LNCaP clone FGC (cell line): ENCODE results near the gene LIG1.
"Not testable (repeated sequence)": the region's sequence is repeated elsewhere in the genome, so short reads cannot be mapped to it uniquely, and the experiment has no call there.

Source experiments
- DNase-seq: peaks from one replicate; pipeline ENCODE4 v3.0.0-alpha.2; 2011; ENCODE audit warnings: low read depth
- H3K4me3 ChIP-seq: 2 replicates; pipeline ENCODE4 v1.5.1; 2011; ENCODE audit warnings: mild to moderate bottlenecking, low read depth, low read length, control low read depth
- TF ChIP-seq, protein P1 (sequence below): IDR thresholded peaks from 2 replicates; pipeline ENCODE4 v1.5.1; 2012; ENCODE audit warnings: mild to moderate bottlenecking; ENCODE audit not compliant: control insufficient read depth, insufficient read depth; ENCODE audit errors: extremely low read depth

Gene LIG1

DNA sequence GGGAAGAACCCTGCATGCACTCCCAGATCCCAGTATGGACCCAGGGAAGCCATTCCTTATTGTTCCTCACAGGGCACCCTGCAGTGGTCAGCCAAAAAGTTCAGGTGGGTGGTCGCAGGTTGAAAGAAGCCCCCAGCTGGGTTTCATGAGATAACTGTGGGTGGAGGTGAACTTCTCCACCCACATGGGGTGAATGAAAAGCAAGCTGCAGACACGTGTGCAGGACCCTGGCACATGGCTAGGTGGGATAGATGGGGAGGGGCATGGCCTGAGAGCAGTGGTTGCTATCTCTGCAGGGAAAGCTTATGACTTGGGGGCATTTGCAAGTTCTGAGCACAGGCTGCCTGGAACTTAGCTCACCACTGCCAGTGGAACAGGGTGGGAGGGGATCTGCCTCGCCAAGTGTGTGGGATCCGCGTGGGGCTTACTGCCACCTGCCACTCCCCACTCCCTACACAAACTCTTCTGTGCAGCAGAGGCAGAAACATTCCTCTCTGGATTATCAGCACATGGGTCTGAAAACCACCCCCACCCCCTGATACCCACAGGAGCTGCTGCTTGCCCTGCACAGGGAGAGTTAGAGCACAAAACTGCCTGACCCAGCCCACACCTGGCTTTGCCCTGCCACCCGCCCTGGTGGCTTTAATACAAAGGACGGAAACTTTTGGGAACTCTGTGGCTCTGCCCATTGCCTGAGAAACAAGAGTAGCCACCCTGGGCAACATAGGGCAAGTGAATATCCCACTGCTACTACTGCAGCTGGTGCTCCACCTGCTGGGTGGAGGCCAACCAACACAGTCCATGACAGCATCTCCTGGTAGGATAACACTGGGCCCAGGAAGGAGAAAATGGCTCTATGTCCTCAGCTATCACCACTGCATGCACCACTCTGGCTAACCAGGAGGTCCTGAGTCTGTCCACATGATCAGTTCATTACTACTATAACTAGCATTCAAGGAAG lies 84.0 kb downstream of the LIG1 start:
- DNase-seq, result no peak
- H3K4me3 ChIP-seq, result no peak overlapping the region
- TF ChIP-seq, protein P1, sequence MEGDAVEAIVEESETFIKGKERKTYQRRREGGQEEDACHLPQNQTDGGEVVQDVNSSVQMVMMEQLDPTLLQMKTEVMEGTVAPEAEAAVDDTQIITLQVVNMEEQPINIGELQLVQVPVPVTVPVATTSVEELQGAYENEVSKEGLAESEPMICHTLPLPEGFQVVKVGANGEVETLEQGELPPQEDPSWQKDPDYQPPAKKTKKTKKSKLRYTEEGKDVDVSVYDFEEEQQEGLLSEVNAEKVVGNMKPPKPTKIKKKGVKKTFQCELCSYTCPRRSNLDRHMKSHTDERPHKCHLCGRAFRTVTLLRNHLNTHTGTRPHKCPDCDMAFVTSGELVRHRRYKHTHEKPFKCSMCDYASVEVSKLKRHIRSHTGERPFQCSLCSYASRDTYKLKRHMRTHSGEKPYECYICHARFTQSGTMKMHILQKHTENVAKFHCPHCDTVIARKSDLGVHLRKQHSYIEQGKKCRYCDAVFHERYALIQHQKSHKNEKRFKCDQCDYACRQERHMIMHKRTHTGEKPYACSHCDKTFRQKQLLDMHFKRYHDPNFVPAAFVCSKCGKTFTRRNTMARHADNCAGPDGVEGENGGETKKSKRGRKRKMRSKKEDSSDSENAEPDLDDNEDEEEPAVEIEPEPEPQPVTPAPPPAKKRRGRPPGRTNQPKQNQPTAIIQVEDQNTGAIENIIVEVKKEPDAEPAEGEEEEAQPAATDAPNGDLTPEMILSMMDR, result no peak

DNA sequence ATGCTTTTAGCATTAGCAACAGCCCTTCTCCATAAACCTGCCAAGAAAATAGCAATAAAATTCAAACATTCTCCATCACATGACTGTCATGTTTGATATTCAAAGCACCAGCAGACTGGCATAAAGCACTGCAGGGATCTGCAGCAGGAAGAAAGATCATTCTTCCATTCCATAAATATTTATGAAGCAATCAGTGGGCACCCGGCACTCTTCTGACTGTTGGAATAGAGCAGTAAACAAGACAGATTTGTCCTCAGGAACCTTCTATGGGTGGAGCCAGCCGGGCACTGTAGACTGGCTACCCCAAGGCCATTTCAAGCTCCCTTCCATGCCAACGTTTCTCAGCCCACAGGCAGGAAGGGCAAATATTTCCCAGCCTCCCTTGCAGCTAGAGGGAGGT lies 85.1 kb downstream of the LIG1 start:
- DNase-seq, result no peak
- H3K4me3 ChIP-seq, result no peak overlapping the region
- TF ChIP-seq, protein P1, result no peak

DNA sequence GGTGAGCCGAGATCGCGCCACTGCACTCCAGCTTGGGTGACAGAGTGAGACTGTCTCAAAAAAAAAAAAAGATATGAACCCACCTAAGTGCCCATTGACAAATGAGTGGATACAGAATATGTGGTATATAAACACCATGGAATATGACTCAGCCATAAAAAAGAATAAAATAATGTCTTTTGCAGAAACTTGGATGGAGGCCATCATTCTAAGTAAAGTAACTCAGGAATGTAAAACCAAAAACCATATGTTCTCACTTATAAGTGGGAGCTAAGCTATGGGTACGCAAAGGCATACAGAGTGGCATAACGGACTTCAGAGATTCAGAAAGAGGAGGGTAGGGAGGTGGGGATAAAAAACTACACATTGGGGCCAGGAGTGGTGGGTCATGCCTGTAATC lies 89.0 kb downstream of the LIG1 start:
- no peak overlapping the region for H3K4me3 ChIP-seq
- TF ChIP-seq, protein P1, result no peak
- DNase-seq, result no peak

DNA sequence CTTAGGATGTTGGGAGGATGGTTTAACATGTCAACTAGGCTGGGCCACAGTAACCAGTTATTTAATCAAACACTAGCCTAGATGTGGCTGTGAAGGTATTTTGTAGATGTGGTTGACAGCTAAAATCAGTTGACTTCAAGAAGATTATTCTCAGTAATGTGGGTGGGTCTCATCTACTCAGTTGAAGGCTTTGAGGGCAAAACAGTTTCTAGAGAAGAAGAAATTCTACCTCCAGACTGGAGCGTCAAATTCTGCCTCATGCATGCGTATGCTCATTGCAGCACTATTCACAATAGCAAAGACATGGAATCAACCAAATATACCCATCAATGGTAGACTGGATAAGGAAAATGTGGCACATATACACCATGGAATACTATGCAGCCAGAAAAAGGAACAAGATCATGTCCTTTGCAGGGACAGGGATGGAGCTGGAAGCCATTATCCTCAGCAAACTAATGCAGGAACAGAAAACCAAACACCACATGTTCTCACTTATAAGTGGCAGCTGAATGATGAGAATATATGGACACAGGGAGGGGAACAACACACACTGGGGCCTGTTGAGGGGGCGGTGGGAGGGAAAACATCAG lies 99.9 kb downstream of the LIG1 start:
- DNase-seq, H3K4me3 ChIP-seq: not testable (repeated sequence)

DNA sequence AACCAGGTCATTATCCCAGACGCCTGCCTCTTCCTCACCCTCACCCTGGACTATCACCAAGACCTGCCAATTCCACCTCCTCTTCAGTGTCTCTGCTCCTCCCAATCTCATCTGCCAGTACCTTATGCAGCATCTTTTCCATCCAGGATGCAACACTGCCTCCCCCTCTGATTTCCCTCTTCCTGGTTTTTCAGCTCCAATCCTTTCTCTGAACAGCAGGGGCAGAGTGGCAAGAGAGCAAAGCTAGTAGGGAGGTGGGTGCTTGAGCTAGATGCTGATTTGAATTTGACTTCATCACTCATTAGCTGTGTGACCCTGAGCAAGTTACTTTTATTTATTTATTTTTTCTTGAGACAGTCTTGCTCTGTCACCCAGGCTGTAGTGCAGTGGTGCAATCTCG lies 100.7 kb downstream of the LIG1 start:
- TF ChIP-seq, protein P1, result no peak
- H3K4me3 ChIP-seq, result no peak overlapping the region
- no peak for DNase-seq
